ENCODE results near the gene MYO15A. TPM values are rescaled to one million over a fixed set of nuclear protein-coding genes. Genes with fewer than 3 reads are reported as not detected.

MYO15A gene
- total and polyA plus RNA-seq, 2 experiments from 2014 or later = 1.0 to 2.2 TPM

- ATAC-seq (peak; percentile 88), DNase-seq (ENCODE audit: low spot score) (peak; percentile 75)
- H3K79me2 ChIP-seq (replicated peaks; ENCODE audit: insufficient read depth) = peaks cover 11% of the 10 kb centered on the region
- H2AFZ ChIP-seq = no peak overlapping the region
- H3K4me3 Mint-ChIP-seq = no peak overlapping the region
- 0 out of 2 replicates have a peak, but pooled peaks cover 4% of the 10 kb centered on the region for H3K36me3 ChIP-seq (ENCODE audit: insufficient read depth)
- peaks cover under 1% of the 10 kb centered on the region; the same call in 1 of the 2 replicates for H3K4me1 ChIP-seq (ENCODE audit: insufficient read depth)
- H3K4me2 ChIP-seq = no peak overlapping the region
- H4K20me1 ChIP-seq (replicated peaks; ENCODE audit: insufficient read depth) = no peaks in the 10 kb centered on the region; the same call in 1 of the 2 replicates
- no peaks in the 10 kb centered on the region for H3K27me3 ChIP-seq (ENCODE audit: insufficient read depth)
- H3K4me3 ChIP-seq = no peak overlapping the region
- no peaks in the 10 kb centered on the region for H3K9me3 Mint-ChIP-seq
- H3K4me1 Mint-ChIP-seq = peaks cover under 1% of the 10 kb centered on the region; the same call in 1 of the 3 replicates
- no peaks in the 10 kb centered on the region for H3F3A ChIP-seq (replicated peaks; ENCODE audit: low read depth)
- H3K36me3 Mint-ChIP-seq (ENCODE audit: low read depth) = peaks cover 20% of the 10 kb centered on the region
- H3K9me2 ChIP-seq (ENCODE audit: insufficient read depth) = no peaks in the 10 kb centered on the region
- H3K27ac ChIP-seq (ENCODE audit: low read depth) = no peak overlapping the region
- H3K27ac Mint-ChIP-seq = no peak overlapping the region
- TF ChIP-seq, protein P1, sequence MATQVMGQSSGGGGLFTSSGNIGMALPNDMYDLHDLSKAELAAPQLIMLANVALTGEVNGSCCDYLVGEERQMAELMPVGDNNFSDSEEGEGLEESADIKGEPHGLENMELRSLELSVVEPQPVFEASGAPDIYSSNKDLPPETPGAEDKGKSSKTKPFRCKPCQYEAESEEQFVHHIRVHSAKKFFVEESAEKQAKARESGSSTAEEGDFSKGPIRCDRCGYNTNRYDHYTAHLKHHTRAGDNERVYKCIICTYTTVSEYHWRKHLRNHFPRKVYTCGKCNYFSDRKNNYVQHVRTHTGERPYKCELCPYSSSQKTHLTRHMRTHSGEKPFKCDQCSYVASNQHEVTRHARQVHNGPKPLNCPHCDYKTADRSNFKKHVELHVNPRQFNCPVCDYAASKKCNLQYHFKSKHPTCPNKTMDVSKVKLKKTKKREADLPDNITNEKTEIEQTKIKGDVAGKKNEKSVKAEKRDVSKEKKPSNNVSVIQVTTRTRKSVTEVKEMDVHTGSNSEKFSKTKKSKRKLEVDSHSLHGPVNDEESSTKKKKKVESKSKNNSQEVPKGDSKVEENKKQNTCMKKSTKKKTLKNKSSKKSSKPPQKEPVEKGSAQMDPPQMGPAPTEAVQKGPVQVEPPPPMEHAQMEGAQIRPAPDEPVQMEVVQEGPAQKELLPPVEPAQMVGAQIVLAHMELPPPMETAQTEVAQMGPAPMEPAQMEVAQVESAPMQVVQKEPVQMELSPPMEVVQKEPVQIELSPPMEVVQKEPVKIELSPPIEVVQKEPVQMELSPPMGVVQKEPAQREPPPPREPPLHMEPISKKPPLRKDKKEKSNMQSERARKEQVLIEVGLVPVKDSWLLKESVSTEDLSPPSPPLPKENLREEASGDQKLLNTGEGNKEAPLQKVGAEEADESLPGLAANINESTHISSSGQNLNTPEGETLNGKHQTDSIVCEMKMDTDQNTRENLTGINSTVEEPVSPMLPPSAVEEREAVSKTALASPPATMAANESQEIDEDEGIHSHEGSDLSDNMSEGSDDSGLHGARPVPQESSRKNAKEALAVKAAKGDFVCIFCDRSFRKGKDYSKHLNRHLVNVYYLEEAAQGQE (IDR thresholded peaks at IDR 0.05; ENCODE audit: unreplicated experiment) = no peak
- peak; percentile 66 to 72 for TF ChIP-seq CTCF (conservative IDR thresholded peaks at IDR 0.05; ENCODE audit: low read depth in 2 of 2)
- H3K27me3 Mint-ChIP-seq (ENCODE audit: insufficient read depth, low read depth, poor library complexity) = peaks cover 8% of the 10 kb centered on the region
Measured at GRCh38 chr17:18093616-18094408, 14.7 kb upstream of the MYO15A start.

GRCh38 chr17:18094409-18094807 lies 14.1 kb upstream of the MYO15A start:
- Histone ChIP-seq H3K27ac (ENCODE audit: low read depth) (no peak overlapping the region), H3K27me3 (ENCODE audit: insufficient read depth) (no peaks in the 10 kb centered on the region), H3K4me3 (no peak overlapping the region), H3K4me1 (ENCODE audit: insufficient read depth) (no peaks in the 10 kb centered on the region), H3F3A (replicated peaks; ENCODE audit: low read depth) (no peaks in the 10 kb centered on the region), H2AFZ (no peak overlapping the region), H3K4me2 (no peak overlapping the region), H3K9me2 (ENCODE audit: insufficient read depth) (no peaks in the 10 kb centered on the region), H3K79me2 (replicated peaks; ENCODE audit: insufficient read depth) (peaks cover 5% of the 10 kb centered on the region), H3K36me3 (ENCODE audit: insufficient read depth) (0 out of 2 replicates have a peak, but pooled peaks cover 4% of the 10 kb centered on the region), H4K20me1 (replicated peaks; ENCODE audit: insufficient read depth) (no peaks in the 10 kb centered on the region; the same call in 1 of the 2 replicates)
- Mint-ChIP-seq H3K4me1 (no peaks in the 10 kb centered on the region), H3K27ac (no peak overlapping the region), H3K9me3 (no peaks in the 10 kb centered on the region), H3K27me3 (ENCODE audit: insufficient read depth, low read depth, poor library complexity) (peaks cover 8% of the 10 kb centered on the region), H3K4me3 (no peak overlapping the region), H3K36me3 (ENCODE audit: low read depth) (peaks cover 23% of the 10 kb centered on the region)
- ATAC-seq (no peak), DNase-seq (ENCODE audit: low spot score) (no peak)
- TF ChIP-seq ZNF331 (CRISPR knock-in tag; IDR thresholded peaks at IDR 0.05; ENCODE audit: low read depth) (no peak), JUNB (IDR thresholded peaks at IDR 0.05; ENCODE audit: unreplicated experiment) (no peak), NANOG (IDR thresholded peaks at IDR 0.05; ENCODE audit: borderline replicate concordance) (no peak), EZH2phosphoT487 (IDR thresholded peaks at IDR 0.05; ENCODE audit: unreplicated experiment) (no peak), EZH2 (IDR thresholded peaks at IDR 0.05; ENCODE audit: low read depth, unreplicated experiment) (no peak), ETS1 (IDR thresholded peaks at IDR 0.05) (no peak), CREB1 (CRISPR knock-in tag; IDR thresholded peaks at IDR 0.05; ENCODE audit: low read depth) (no peak)
- TF ChIP-seq, protein P1 (IDR thresholded peaks at IDR 0.05; ENCODE audit: unreplicated experiment) = no peak

All from GM23338 (cell line).